Muscle layer of colon (tissue), 2 donors: ENCODE measurements around the gene SIGLEC14.
"Not testable (repeated sequence)": the region's sequence is repeated elsewhere in the genome, so short reads cannot be mapped to it uniquely, and the experiment has no call there.

Experiments
- H3K27ac ChIP-seq: one replicate; pipeline ENCODE4 v1.7.0; 2013; ENCODE audit warnings: low read depth, mild to moderate bottlenecking, low read length, moderate library complexity
- H3K27me3 ChIP-seq, 2 donors: one replicate each; pipeline ENCODE4 v1.7.0; 2013; ENCODE audit warnings: low read length in 2 of 2, mild to moderate bottlenecking in 2 of 2; ENCODE audit not compliant: insufficient read depth in 2 of 2, control insufficient read depth in 1 of 2
- H3K36me3 ChIP-seq: one replicate; pipeline ENCODE4 v1.7.0; 2013; ENCODE audit warnings: mild to moderate bottlenecking, low read length; ENCODE audit not compliant: insufficient read depth
- H3K4me1 ChIP-seq: one replicate; pipeline ENCODE4 v1.7.0; 2013; ENCODE audit warnings: mild to moderate bottlenecking, low read length; ENCODE audit not compliant: insufficient read depth
- H3K4me3 ChIP-seq, 2 donors: one replicate each; pipeline ENCODE4 v1.7.0; 2013; ENCODE audit warnings: low read length in 2 of 2, low read depth in 1 of 2, mild to moderate bottlenecking in 1 of 2, moderate library complexity in 1 of 2
- H3K9ac ChIP-seq: one replicate; pipeline ENCODE4 v1.7.0; 2013; ENCODE audit warnings: low read length
- H3K9me3 ChIP-seq: one replicate; pipeline ENCODE4 v1.7.0; 2013; ENCODE audit warnings: mild to moderate bottlenecking, low read length
- donor health status: abdominal sarcoma.
- donor health status: Adenocarcinoma of cecum.

The SIGLEC14 gene

DNA sequence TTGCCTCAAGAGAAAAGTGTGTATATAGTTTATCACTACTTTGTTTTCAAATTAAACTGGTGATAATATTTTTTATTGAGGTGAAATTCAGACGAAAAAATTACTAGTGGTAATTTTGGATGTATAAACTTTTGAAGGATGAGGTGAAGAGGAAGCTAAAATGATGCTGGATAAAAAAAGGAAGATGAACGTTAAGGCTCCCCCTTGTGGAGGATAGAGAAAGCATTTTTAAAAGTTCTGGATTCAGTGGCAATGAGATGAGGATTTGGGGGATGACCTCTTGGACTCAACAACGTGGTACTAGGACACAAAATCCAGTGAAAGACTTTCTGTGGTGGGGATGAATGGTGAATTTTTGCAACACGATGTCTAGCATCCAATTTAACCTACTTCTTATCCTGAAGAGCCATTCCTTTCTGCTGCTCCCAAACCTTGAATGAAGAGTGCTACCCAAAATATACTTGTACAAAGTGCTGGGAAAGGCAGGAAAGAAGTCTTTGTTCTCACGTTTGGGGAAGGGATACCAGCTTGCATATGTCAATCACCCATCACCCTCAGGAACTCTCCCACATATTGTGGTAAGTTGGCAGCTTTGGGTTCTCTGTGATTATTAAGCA lies 9.2 kb downstream of the SIGLEC14 start:
- Histone ChIP-seq H3K4me3 (no peak overlapping the region), H3K4me1 (no peaks in the 10 kb centered on the region), H3K9ac (no peak overlapping the region), H3K36me3 (no peaks in the 10 kb centered on the region), H3K27ac (no peak overlapping the region), H3K27me3 (no peaks in the 10 kb centered on the region), H3K9me3 (no peaks in the 10 kb centered on the region)

DNA sequence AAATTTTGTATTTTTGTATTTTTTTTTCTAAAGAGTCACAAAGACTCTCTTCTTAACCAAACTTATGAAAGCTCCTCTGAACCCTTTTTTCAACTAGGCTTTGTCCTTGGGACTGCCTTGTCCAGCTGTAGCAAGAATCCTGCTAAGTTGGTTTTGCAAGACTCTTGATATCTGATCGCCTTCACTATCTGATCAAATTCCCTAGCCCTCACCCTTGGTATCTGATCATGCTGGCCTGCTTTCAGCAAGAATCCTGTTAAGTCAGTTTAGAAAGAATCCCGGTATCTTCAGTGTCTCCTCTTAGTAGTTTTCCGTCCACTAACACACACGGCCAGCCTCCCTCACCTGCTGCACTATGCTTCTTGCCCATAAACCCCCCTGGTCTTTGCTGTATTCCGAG lies 14.5 kb downstream of the SIGLEC14 start:
- Histone ChIP-seq H3K27me3 (peaks cover 0 to 5% of the 10 kb centered on the region in 2 donors), H3K27ac (no peak overlapping the region), H3K4me3 (no peak overlapping the region), H3K4me1 (no peaks in the 10 kb centered on the region), H3K36me3 (no peaks in the 10 kb centered on the region), H3K9ac (no peak overlapping the region), H3K9me3 (no peaks in the 10 kb centered on the region)

DNA sequence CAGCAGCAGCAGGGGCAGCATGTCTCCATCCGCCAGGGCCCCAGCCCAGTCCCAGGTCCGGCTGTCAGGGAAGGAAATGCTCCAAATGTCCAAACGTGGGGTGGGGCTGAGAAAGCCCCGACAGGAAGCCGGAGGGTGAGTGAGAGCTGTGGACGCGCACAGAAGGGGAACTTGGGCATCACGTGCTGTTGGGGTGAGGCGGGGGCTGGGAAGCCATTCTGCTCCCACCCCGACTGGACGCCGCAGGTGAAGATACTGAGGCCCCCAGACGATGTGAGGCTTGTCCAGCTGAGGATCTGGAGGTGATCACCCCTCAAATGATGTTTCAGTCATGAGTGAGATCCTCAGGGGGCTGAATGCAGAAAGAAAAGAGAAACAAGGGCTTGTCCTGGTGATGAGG lies 16.3 kb downstream of the SIGLEC14 start, which contains the start of gene SIGLEC5:
Gene SIGLEC5 (minus strand): TSS at position 87 of the 400 bp plus-strand sequence. CDS start 66 bp downstream, at position 21.
- H3K9ac ChIP-seq, H3K27ac ChIP-seq, H3K9me3 ChIP-seq, H3K4me3 ChIP-seq, H3K4me1 ChIP-seq, H3K36me3 ChIP-seq, H3K27me3 ChIP-seq: not testable (repeated sequence)

DNA sequence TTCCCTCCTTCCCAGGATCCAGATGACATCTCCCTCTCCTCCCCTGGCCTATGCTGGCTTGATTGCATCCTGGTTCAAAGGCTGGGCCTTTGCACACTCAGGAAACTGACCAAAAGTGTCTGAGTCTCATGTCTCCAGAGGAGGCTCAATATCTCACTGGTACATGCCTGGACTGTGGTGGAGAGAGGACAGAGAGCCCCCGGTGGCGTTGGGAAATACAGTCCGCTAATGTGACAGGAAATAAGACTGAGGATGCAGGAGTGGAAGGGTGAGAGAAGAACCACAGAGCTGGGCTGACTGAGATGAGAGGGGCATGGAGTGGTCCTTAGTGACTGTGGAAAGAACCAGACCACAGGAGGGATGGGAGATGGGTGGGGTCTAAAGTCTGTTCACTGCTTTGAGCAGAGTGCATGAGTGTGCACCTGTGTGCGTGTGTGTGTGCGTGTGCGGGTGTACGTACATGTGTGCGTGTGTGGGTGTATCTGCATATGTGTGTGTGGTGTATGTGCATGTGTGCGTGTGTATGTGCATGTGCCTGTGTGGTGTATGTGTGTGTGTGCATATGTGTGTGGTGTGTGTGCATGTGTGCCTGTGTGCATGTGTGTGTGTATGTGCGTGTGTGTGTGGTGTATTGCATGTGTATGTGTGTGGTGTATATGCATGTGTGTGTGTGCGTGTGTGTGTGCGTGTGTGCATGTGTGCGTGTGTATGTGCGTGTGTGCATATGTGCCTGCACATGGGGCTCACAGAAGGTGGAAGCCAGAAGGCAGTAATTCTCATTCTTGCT lies 18.3 kb downstream of the SIGLEC14 start:
- no peaks in the 10 kb centered on the region for H3K9me3 ChIP-seq
- no peaks in the 10 kb centered on the region for H3K36me3 ChIP-seq
- no peak overlapping the region for H3K27ac ChIP-seq
- H3K4me1 ChIP-seq, result no peaks in the 10 kb centered on the region
- peaks cover 0 to 7% of the 10 kb centered on the region in 2 donors for H3K27me3 ChIP-seq
- no peak overlapping the region for H3K9ac ChIP-seq
- H3K4me3 ChIP-seq, result no peak overlapping the region

DNA sequence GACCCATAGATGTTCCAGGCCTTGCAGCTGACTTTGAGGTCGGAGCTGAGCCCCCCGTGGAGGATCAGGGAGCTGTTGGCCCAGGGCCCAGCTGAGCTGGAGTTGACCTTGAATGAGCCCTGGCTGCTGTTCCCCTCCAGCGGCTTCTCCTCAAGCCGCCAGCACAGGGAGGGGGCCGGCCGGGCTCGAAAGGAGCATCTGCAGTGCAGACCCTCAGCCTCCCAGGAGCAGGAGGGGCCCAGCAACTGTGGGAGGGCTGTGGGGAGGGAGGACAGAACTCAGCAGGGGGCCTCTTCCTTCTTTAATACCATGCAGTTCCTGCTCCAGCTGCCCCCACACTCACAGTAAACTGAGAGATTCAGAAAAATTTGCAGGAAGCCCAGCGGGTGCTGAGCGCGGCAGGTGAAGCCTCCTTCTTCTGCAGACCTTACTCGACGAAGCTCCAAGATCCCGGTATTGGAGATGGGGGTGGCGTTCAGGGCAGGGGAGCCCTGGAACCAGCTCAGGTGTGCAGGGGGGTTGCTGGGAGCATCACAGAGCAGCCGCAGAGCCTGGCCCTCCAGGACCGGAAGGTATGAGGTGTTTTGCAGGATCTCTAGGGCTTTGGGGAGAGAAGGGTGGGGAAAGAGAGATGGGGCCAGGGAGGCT lies 19.0 kb downstream of the SIGLEC14 start:
- Histone ChIP-seq H3K4me3 (no peak overlapping the region), H3K9ac (no peak overlapping the region), H3K27ac (no peak overlapping the region), H3K9me3 (no peaks in the 10 kb centered on the region), H3K36me3 (no peaks in the 10 kb centered on the region), H3K27me3 (peaks cover 0 to 7% of the 10 kb centered on the region in 2 donors), H3K4me1 (no peaks in the 10 kb centered on the region)

DNA sequence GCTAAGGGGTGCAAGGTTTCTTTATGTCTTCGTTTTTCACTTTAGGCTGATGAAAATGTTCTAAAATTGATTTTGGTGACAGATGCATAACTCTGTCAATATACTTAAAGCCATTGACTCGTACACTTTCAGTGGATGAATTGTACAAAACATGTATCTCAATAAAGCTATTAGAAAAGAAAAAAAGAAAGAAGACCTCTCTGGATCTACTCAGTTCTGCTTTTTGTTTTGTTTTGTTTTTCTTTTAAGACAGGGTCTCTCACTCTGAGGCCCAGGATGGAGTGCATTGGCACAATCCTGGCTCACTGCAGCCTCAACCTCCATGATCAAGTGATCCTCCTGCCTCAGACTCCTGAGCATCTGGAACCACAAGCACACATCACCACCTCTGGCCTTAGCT lies 19.9 kb downstream of the SIGLEC14 start:
- Histone ChIP-seq H3K27me3 (peaks cover 0 to 7% of the 10 kb centered on the region in 2 donors), H3K9me3 (no peaks in the 10 kb centered on the region), H3K4me1 (no peaks in the 10 kb centered on the region), H3K4me3 (no peak overlapping the region), H3K27ac (no peak overlapping the region), H3K36me3 (no peaks in the 10 kb centered on the region), H3K9ac (no peak overlapping the region)

DNA sequence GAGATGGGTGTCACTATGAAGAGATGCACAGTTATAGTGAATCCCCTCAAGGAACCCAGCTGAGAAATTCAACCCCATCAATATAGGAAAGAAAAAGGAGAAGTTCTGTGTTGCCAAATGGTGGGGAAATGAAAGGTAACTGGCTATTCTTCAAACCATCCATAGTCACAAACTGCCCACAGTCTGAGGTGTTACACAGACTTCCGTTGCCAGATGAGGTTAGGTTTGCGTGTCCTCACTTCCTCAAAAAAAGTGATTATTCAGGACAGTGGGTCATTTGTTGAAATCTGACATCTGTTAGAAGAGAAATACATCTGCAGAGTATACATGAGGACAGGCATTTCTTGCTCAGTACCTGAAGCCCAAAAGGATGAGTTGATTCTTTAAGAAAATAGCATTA lies 25.4 kb downstream of the SIGLEC14 start:
- no peaks in the 10 kb centered on the region for H3K4me1 ChIP-seq
- no peaks in the 10 kb centered on the region for H3K36me3 ChIP-seq
- no peak overlapping the region for H3K9ac ChIP-seq
- H3K27ac ChIP-seq, result no peak overlapping the region
- no peak overlapping the region for H3K4me3 ChIP-seq
- no peaks in the 10 kb centered on the region for H3K9me3 ChIP-seq
- H3K27me3 ChIP-seq, result no peaks in the 10 kb centered on the region

DNA sequence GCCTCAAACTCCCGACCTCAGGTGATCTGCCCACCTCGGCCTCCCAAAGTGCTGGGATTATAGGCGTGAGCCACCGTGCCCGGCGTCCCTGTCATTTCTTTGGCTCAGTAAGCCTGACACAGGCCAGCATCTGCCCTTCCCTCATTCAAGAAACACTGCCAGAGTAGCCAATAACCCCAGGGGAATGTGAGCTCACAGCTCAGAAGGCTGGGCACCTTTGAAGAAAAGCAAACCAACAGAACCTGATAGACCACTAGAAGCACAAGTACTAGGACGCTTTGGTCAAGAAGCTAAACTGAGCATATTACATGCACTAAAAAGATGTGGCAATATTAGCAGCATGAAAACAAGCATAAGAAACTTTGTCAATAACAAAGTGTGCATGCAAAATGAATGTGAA lies 30.6 kb downstream of the SIGLEC14 start:
- Histone ChIP-seq H3K27ac (no peak overlapping the region), H3K4me3 (no peak overlapping the region), H3K36me3 (no peaks in the 10 kb centered on the region), H3K27me3 (peaks cover 8 to 18% of the 10 kb centered on the region in 2 donors), H3K9me3 (no peaks in the 10 kb centered on the region), H3K4me1 (no peaks in the 10 kb centered on the region), H3K9ac (no peak overlapping the region)

DNA sequence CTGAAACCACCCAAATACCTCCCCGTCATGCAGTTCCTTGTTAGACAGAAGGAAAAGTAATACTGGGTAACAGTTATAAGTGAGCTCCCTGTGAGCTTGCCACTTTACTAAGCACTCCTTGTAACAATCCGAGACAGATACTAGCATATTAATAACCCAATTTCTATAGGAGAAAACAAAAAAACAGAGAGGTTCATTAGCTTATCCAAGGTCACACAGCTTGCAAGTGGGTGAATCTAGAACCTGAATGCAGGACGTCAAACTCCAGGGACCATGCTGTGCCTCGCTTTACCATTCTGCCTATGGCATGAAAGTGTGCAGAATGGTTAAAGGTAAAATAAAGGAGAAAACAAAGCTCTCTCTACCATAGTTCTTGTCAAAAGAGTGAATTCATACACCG lies 31.8 kb downstream of the SIGLEC14 start:
- H3K4me1 ChIP-seq, result no peaks in the 10 kb centered on the region
- no peaks in the 10 kb centered on the region for H3K36me3 ChIP-seq
- H3K9me3 ChIP-seq, result no peaks in the 10 kb centered on the region
- H3K4me3 ChIP-seq, result no peak overlapping the region
- no peak overlapping the region for H3K9ac ChIP-seq
- H3K27ac ChIP-seq, result no peak overlapping the region
- peaks cover 8 to 18% of the 10 kb centered on the region in 2 donors for H3K27me3 ChIP-seq

DNA sequence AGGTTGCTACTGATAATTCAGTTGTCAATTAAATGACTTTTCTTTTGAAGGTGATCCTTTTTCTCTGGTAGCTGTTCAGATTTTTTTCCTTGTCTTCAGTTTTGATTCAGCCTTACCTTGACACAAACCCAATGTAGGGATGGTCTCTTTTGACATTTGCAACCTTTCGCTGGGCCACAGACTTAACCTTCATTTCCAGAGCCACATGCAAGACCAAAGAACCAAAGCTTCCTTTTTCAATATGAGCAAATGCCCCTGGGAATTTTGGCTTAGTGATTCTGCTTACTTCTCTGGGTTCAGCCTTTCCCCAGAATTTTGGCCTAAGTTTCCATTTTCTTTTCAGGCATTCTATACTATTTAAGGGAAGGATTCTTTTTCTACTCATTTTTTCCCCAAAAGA lies 36.0 kb downstream of the SIGLEC14 start:
- peaks cover 8 to 18% of the 10 kb centered on the region in 2 donors for H3K27me3 ChIP-seq
- no peak overlapping the region for H3K9ac ChIP-seq
- H3K9me3 ChIP-seq, result no peaks in the 10 kb centered on the region
- no peak overlapping the region for H3K27ac ChIP-seq
- no peaks in the 10 kb centered on the region for H3K36me3 ChIP-seq
- no peaks in the 10 kb centered on the region for H3K4me1 ChIP-seq
- H3K4me3 ChIP-seq, result no peak overlapping the region

DNA sequence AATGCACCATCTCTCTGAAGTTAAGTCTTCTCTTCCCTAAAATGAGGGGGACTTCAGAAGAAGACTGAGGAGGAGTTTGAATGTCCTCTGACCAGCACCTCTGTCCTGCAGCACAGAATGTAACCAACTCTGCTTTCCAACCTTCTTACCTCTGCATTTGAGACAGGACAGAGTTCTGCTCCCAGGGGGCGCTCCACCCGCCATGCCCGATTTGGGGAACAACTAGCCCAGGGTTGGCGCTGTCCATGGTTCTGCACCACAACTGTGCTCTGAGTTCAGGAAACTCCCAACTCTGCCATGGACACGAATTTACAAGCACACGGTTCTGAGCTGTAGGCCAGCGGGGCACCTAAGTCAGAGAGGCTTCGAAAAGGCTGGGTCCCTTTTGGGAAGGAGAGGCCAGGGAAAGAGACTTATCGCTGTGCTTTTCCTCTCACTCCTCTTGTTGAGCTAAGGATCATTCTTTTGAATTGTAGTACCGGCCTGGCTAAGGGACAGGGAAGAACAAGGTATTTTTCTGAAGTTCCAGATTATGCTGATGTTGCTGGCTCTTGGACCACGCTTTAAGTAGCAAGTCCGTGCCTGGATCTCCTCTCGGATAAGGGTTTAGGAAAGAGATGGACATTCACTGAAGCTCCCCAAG lies 38.6 kb downstream of the SIGLEC14 start:
- no peak overlapping the region for H3K9ac ChIP-seq
- H3K4me3 ChIP-seq, result no peak overlapping the region

More for the DNA sequence above, 38.6 kb downstream of the SIGLEC14 start:
- H3K27me3 ChIP-seq, result peaks cover 2 to 4% of the 10 kb centered on the region in 2 donors
- no peak overlapping the region for H3K27ac ChIP-seq
- no peaks in the 10 kb centered on the region for H3K9me3 ChIP-seq
- no peaks in the 10 kb centered on the region for H3K36me3 ChIP-seq
- H3K4me1 ChIP-seq, result no peaks in the 10 kb centered on the region
